HG03175 (cell line): Measurements from ENCODE around the gene MYDGF.

ENCODE experiments used
- ATAC-seq: cut with Tn5 transposase; IDR thresholded peaks from one replicate; pipeline ENCODE4 v1.9.1; 2021; ENCODE audit warnings: mild to moderate bottlenecking, moderate library complexity; ENCODE audit not compliant: unreplicated experiment

MYDGF gene

DNA sequence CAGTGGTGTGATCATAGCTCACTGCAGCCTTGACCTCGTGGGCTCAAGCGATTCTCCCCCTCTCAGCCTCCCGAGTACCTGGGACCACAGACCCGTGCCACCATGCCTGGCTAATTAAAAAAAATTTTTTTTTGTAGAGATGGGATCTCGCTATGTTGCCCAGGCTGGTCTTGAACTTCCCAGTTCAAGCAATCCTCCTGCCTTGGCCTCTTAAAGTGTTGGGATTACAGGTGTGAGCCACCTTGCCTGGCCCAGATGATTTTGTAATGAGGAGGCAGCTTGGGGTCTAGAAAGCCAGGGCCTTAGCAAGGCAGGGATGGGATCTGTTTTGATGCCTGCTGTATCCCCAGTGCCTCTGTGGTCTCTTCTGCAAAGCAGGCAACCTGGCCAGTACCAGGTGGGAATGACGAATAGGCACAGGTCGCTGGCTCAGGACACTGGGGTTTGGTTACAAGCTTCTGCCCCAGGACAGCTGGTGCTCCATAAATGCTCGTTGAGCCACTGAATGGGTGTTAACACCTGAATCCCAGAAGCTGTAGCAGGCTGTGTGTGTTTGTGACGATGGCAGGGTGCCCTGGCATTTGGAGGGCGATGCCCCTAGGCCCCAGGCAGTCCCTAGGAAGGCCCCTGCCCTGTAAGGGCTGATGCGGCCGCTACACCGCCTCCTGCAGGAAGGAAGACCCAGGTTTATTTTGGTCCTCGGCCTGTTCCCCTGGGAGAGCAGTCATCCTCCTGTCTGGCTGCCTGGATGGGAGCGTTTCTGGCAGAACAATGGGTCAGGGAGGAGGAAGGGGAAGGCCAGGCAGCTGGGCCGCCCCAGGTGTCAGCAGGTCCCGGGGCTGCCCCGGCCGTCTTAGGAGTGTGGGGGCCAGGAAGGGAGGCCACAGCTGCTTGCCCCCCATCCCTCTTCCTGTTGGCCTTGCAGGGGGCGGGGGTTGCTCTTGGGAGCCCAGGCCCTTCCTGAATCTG, 22.2 kb downstream of the MYDGF start:
- ATAC-seq, result no peak

DNA sequence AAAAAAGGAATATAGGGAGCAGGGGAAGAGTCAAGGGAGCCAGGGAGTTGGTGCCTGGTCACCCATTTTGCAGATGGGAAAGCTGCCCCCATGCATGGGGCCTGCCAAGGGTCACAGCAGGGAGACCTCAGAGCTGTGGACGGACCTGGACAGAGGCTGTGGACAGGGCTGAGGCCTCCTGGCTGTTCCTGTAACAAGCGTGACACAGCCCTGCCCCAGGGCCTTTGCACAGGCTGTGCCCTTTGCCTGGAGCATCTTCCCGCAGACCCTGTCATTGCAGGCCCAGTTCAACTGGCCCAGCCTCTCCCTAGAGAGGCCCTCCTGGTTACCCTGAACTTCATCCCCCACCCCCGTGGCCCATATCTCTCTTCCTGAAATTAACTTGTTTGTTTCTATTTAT, 24.4 kb downstream of the MYDGF start:
- no peak for ATAC-seq

DNA sequence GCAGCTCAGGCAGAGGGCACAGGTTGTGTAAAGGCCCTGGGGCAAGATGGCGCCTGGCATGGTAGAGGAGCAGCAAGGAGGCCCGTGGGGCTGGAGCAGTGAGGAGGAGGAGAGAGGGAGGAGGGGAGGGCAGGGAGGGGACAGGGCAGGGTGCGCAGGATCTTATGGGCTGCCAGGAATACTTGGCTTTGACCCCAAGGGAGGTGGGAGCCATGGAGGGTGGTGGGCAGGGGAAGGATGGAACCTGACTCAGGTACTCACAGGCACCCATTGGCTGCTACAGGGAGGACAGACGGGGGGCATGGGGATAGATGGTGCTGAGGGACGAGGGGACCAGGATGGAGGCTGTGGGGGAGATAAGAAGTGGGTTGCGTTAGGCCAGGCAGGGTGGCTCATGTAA, 27.5 kb downstream of the MYDGF start:
- no peak for ATAC-seq

DNA sequence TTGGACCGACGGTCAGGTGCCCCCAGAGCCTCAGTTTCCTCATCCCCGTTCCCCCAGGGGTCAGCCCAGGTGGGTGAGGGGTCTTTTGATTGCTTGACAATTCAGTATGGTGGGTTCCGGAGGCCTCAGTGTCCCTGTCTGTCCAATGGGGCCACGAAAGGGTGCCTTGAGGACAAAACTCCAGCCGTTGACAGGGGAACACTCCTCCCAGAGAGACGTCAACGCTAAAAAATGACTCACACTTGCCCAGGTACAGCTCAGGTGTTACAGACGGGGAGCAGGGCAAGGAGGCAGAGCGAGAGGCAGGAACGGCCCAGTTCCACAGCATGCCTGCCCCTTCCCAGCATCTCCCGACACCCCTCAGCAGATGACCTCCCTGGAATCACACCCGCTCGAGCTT, 29.0 kb downstream of the MYDGF start:
- no peak for ATAC-seq

DNA sequence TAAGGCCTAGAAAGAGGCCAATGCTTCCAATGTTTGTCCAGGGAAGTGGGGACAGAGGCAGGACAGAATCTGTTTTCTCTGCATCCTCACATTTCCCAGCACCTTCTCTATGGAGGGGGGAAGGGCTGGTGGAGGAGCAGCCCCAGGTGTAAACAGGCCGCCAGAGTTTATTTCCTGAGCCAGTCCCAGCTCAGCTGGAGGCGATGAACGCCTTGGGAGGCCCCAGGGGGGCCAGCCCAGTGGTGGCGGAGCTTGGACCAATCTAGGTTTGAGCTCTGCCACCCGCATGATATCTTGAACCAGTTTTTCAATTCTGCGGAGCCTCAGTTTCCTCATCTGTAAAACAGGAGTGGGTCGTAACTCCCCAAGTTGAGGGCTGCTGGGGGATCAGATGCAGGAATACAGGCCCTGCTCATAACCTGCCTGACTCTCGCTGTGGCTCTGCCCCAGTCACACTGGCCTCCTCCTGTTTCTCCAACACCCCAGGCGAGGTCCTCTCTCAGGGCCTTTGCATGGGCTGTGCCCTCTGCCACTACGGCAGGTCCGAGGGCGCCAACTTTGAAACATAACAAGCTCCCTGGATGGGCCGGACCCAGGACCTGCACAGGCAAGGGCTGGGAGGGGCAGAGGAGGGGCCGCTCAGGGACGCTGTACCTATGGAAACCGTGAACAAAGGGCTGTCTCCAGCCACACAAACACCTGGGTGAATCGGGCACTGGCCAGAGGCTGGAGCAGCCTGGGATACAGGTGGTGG, 29.7 kb downstream of the MYDGF start:
- ATAC-seq, result no peak

DNA sequence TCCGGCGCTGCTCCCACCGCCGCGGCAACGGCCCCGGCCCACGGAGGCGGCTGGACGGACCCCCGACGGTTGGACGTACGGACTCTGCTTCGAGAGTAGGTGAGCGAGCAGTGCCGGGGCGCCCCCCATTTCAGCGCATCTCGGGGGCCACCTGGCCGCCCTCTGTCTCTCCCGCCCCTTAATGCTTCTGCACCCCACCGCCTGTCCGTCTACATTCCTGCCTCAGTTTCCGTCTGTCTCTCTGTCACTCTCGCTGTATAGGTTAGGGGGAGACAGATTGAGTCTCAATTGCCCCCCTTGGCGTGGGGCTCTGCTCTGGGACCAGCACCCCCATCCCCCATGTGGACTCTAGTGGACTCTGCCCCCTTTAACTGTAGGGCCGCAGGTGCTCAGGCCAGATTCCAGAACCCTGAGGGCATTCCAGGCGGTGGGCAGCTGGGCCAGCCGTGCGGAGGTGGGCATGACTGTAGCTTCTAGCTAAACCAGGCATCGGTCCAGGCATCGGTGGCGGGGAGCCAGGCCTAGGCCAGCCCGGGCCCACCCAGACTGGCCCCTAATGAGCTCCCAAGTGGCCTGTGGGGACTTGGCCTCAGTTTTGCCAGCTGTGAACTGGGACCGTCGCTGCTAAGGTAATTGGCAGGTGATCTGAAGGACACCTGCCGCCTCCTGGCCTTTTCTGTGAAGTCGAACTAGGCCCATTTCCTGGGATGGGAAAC, 30.5 kb downstream of the MYDGF start:
- ATAC-seq, result peak; percentile 15

DNA sequence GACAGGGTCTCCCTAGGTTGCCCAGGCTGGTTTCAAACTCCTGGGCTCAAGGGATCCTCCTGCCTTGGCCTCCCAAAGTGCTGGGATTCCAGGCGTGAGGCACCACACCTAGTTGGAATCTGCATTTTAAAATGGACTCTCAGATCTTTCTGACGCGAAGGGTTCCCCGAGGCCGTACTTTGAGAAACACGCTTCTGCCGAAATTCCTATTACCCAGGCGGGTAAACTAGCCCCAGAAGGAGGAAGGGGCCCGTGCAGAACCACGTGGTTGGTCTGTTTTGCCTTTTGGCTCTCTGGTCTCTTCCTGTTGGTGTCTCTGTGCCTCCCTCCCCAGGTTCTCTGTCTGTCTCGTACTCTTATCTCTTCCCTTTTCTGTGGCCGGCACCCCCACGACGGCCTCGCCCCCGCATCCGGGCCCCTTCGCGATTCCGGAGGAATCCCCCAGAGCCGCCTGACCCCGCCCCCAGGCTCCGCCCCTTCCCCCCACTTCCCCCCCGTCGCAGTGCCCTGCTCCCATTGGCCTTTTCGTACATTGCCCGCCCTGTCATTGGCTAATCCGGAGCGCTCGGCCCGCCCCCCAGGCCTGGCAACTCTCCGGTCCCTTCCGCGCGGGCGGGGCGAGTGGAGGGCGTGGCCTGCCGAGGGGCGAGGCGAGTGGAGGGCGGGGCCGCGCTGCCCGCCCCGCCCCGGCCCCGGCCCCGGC, 31.2 kb downstream of the MYDGF start, which contains the start of gene TNFAIP8L1:
Gene TNFAIP8L1 (plus strand): TSS at position 689 of the 703 bp plus-strand sequence. CDS start 12,354 bp downstream, outside the sequence.
- peak; percentile 82 for ATAC-seq

DNA sequence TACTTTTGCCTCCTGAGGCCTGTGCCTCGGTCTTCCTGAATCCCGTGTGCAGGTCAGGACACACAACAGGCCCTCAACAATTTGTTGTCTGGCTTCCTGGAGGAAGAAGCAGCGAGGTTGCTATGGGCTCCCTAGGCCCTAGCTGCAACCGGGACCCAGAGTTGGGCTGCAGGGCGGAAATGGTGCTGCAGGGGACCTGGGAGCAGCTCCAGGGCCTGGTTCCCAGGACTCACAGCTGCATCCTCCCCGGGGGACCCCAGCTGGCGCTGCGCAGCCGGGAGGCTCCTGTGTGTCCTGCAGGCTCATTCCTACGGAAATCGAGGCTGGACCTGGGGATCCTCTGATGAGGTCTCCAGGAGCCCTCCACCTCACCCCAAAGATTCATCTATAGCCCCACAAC, 31.8 kb downstream of the MYDGF start:
- ATAC-seq, result no peak

DNA sequence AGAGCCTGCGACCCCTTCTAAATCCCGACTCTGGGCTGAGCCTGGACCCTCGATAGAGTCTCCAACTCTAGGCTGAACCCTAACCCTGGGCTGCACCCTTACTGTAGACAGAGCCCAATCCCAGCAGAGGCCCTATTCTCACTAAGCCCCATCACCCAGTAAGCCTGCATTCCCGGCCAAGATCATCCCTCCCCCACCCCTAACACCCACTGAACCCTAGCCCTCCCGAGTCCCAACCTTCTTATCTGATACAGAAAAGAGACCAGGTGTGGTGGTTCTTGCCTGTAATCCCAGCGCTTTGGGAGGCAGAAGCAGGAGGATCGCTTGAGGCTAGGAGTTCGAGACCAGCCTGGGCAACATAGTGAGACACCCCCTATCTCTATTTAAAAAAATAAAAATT, 33.4 kb downstream of the MYDGF start:
- no peak for ATAC-seq

DNA sequence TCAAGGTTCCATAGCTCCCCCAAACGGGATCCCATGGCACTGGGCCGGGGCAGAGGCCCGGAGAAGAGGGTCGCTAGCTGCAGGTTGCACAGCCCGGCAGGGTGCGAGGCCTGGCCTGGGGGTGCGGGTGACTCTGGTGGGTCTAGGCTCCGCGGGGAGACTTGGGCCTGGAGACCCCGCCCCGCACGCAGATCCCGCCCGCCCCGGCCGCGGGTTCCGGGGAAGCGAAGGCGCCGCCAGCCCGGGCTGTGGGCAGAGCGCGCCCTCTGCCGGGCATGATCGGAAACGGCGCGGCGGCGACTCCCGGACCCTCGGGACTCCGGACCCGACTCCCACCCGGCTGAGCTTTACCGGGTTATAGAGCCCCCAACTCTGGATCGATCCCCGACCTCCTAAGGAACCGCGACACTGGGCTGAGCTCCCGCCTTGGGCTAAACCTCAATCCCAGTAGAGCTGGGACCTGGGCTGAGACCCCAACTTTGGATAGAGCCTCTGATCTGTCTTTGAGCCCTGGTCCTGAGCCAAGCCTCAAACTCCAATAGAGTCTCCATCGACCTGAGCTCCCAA, 33.9 kb downstream of the MYDGF start:
- ATAC-seq, result no peak

DNA sequence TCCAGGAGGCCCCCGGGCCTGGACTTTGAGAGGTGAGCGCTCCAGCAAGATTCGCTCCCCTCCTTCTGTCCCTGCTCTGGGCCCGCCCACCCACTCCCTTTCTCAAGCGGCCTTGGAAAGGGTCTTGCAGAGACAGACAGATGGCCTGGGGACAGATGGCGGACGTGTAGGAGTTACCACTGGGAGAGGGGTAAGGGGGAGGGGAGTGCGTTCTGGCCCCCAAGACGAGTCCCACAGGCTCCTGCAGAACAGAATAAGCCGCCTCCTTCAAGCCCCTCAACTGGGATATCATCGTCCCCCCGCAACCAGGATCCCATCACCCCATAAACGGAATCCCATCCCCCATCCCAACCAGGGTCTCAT, 34.4 kb downstream of the MYDGF start:
- ATAC-seq, result no peak

DNA sequence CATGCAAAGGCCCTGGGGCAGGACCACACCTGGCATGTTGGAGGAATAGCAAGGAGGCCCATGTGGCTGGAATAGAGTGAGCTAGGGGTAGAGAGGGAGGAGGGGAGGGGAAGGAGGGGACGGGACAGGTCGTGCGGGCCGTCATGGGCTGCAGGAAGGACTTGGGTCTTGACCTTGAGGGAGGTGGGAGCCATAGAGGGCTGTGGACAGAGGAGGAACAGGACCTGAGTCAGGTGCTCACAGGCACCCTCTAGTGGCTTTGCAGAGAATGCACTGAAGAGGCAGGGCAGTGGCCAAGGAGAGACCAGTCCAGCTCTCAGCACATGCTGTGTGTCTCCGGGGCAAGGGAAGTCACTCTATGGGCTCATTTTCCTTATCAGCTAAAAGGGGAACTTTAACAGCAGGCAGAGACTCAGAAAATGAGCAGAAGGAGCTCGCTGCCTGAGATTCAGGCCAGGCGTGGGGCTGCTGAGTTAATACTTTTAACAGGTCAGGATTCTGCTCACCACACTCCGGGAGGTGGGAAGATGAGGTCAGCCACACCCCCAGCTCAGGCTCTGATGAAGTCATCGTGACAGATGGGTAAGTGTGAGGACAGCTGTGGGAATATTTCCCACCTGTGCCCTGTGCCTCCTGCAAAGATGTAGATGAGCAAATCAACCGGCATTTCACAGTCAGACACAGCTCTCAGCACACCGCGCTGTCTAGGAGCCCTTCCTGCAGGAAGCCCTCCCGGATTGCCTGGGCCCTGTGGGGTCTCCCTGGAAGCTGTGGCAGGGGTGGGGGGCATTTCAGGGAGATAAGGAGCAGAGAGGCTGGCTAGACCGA, 36.8 kb downstream of the MYDGF start:
- ATAC-seq, result no peak

DNA sequence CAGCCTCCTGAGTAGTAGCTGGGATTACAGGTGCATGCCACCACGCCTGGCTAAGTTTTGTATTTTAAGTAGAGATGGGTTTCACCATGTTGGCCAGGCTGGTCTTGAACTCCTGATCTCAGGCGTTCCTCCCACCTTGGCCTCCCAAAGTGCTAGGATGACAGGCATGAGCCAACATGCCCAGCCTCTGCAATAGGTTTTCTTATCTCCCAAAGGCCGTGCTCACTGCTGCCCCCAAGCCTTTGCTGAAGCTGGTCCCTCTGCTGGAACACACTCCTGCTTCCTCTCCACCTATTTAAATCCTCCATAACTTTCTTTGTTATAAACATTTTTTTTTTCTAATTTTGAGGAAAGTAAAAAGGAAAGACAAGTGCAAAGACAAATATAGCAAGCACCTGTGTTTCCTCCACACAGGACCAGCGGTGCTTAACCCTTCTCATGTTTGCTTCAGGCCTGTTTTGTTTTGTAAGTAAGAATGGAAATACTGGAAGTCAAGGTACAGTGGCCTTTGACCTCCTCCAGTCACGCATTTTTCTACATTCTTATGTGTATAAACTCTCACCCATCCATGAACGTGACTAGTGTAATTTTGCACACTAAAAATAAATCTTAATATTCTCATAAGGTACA, 45.3 kb downstream of the MYDGF start:
- no peak for ATAC-seq

DNA sequence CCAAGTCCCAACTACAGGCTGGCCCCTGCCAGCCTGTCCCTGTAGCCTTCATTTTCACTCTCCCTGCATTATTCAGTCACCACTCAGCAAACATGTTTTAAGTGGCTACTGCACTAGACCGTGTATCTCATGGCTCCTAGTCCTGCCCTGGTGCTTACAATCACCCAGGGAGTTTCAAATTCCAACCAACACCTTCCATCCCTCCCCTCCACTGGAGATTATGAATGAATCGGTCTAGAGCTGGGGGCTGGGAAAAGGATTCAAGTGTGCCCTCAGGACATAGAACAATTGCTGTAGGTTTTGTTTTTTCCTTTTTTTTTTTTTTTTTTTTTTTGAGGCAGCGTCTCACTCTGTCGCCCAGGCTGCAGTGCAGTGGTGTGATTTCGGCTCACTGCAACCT, 45.8 kb downstream of the MYDGF start:
- ATAC-seq, result no peak

DNA sequence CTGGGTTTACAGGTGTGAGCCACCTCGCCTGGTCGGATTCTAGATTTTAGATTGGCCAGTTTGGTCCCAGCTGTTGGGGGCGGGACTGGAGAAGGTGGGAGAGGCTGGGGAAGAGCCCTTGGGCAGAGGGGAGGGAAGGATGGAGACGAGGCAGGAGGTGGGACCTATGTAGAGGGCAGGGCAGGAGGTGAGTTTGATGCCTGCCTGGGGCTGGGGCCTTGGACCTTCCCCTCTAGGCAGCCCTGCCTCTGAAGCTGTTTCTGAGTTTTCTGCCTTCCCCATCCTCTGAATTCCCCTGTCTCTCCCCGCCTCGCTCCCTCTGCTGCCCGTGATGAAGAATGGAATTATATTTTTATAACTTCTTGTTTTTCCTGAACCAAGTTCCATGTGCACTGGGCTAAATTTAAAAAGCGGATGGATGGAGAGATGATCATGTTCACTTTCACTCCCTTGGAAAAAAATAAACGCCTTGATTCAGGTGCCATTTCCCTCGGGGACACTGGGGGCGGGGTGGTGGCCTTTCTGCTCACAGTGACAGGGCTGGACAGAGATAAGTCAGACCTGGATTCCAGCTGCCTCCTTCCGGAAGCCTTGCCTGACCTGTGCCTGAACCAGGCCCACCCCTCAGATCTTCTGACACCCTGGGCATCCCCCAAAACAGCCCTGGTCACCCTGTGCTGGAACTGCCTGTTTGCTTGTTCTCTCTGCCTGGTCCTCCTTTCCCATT, 47.3 kb downstream of the MYDGF start:
- no peak for ATAC-seq

DNA sequence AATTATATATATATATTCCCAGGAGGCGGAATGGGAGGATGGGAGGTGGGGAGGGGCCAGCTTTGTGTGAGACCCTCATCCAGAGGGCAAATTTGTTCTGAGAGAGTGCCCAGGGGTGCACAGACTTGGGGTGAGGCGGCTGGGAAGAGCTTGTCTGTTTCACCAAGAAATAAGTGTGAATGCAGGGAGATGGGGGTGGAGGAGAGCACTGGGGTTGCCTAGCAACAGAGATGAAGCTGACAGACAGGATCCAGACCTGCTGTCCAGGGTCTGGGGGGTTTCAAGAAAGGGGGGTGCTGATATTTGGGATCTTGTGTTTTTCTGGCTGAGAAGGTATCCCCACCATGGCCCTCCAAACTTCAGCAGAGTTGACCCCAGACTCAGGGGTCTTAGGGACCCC, 49.5 kb downstream of the MYDGF start:
- no peak for ATAC-seq

DNA sequence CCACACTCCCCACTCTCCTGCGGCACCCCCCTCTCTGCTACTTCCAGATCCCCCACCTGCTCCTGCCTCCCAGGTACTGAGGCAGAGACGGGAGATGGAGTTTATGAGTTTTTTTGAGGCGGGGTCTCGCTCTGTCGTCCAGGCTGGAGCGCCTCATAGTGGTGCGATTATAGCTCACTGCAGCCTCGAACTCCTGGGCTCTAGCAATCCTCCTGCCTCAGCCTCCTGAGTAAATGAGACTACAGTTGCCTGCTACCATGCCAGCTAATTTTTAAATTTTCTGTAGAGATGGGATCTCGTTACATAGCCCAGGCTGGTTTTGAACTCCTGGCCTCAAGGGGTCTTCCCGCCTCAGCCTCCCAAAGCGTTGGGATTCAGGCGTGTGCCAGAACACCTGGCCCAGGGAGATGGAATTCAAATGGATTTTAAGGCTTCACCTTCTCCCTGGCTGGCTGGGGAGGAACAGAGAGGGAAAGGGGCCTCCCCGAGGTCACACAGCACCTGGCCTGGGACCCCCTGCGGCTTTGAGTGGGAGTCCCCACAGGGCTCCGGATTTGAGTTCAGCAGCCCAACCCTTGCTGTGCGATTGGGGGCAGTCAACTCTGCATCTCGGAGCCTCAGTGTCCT, 50.4 kb downstream of the MYDGF start:
- ATAC-seq, result no peak

DNA sequence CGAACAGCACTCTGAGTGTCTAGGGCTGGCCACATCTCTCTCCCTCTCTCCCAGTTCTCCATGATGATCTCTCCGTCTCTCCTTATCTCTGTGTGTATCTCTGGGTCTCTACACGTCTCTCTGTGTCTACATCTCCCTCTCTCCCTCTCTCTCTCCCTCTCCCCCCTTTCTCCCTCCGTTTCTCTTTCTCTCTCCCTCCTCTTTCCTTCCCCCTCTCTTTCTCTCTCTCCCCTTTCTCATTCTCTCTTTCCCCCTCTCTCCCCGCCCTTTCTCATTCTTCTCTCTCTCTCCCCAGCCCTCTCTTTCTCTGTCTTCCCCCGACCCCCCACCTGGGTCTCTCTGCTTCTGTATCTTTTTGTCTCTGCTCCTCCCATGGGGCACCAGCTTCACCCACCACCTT, 52.1 kb downstream of the MYDGF start:
- ATAC-seq, result no peak
